OCI-LY7 (cell line): ENCODE results near the gene THSD7B. TPM values are rescaled to one million over a fixed set of nuclear protein-coding genes. Genes with fewer than 3 reads are reported as not detected.

Source experiments
- BruUV-seq: library from RNA; stranded (reverse); fragments of 400-500 nt; replicated peaks from 2 replicates; lab custom pipeline; 2021; lab: Mats Ljungman, UMichigan
- CTCF ChIA-PET: fragments of 300-600 bp; sonication (Branson Sonifier 250); formaldehyde crosslinking; loops from one replicate; lab custom pipeline; 2022; ENCODE audit warnings: antibody characterized with exemption; ENCODE audit not compliant: unreplicated experiment; lab: Charles Lee
- POLR2A ChIA-PET: fragments of 300-600 bp; sonication (Branson Sonifier 250); formaldehyde crosslinking; loops from one replicate; lab custom pipeline; 2022; ENCODE audit warnings: antibody characterized with exemption; lab: Charles Lee
- DNase-seq: peaks from one replicate; pipeline ENCODE4 v3.0.0-alpha.2; 2015; ENCODE audit warnings: low spot score
- H2AFZ ChIP-seq: fragments of 200-600 bp; sonication (generic), shearing (Covaris generic); 2 replicates; pipeline ENCODE4 v1.6.1; 2014; ENCODE audit warnings: mild to moderate bottlenecking, antibody characterized with exemption, low read length, moderate library complexity
- H3K27ac ChIP-seq: fragments of 200-600 bp; sonication (generic); 2 replicates; pipeline ENCODE4 v1.5.1; 2014; ENCODE audit warnings: mixed run types, low read depth, mild to moderate bottlenecking, moderate library complexity, low read length, inconsistent platforms; ENCODE audit not compliant: poor library complexity, severe bottlenecking
- H3K36me3 ChIP-seq: fragments of 200-600 bp; sonication (generic); 2 replicates; pipeline ENCODE4 v1.6.1; 2014; ENCODE audit warnings: mild to moderate bottlenecking, antibody characterized with exemption, low read length, moderate library complexity, mixed read lengths; ENCODE audit not compliant: insufficient read depth
- H3K4me1 ChIP-seq: fragments of 200-600 bp; sonication (generic); 2 replicates; pipeline ENCODE4 v1.5.1; 2014; ENCODE audit warnings: mild to moderate bottlenecking, low read length; ENCODE audit not compliant: insufficient read depth, poor library complexity, severe bottlenecking
- H3K4me2 ChIP-seq: fragments of 200-600 bp; sonication (generic); 2 replicates; pipeline ENCODE4 v1.6.1; 2014; ENCODE audit warnings: mild to moderate bottlenecking, low read length
- H3K4me3 ChIP-seq: fragments of 200-600 bp; sonication (generic); 2 replicates; pipeline ENCODE4 v1.5.1; 2014; ENCODE audit warnings: mild to moderate bottlenecking, low read depth, low read length; ENCODE audit not compliant: poor library complexity, severe bottlenecking
- H3K79me2 ChIP-seq: fragments of 200-600 bp; sonication (generic); 2 replicates; pipeline ENCODE4 v1.6.1; 2016; ENCODE audit warnings: low read depth, mild to moderate bottlenecking, low read length, moderate library complexity, mixed read lengths; ENCODE audit not compliant: insufficient read depth
- H3K9me2 ChIP-seq: fragments of 200-600 bp; sonication (generic); 2 replicates; pipeline ENCODE4 v1.6.1; 2016; ENCODE audit warnings: mild to moderate bottlenecking, low read length, mixed read lengths; ENCODE audit not compliant: insufficient read depth
- H3K9me3 ChIP-seq: fragments of 200-600 bp; sonication (generic); 2 replicates; pipeline ENCODE4 v1.6.1; 2014; ENCODE audit warnings: mild to moderate bottlenecking, mixed run types, low read length, mixed read lengths
- H4K20me1 ChIP-seq: fragments of 200-600 bp; sonication (generic); 2 replicates; pipeline ENCODE4 v1.6.1; 2014; ENCODE audit warnings: mild to moderate bottlenecking, antibody characterized with exemption, low read length, moderate library complexity, mixed read lengths; ENCODE audit not compliant: insufficient read depth
- EZH2phosphoT487 ChIP-seq: fragments of 200-600 bp; sonication (generic); IDR thresholded peaks from 2 replicates; pipeline ENCODE4 v1.6.1; 2018; ENCODE audit warnings: low read depth, borderline replicate concordance, mild to moderate bottlenecking, mixed run types, antibody characterized with exemption, low read length, moderate library complexity, mixed read lengths
- intact Hi-C: fragments of 100-400 bp; cut with micrococcal nuclease; formaldehyde crosslinking; loops from one replicate; pipeline ENCODE4 v1.10.0; 2022; ENCODE audit not compliant: unreplicated experiment
- total RNA-seq, 2 experiments: library from RNA; depleted of rRNA in 1 of 2; stranded (reverse); fragments of >200 nt in 1 of 2; shearing (Covaris generic) in 1 of 2; gene quantifications; 2 replicates each; pipeline ENCODE4 v1.2.3, GENCODE V29; 2014 to 2022
- TF ChIP-seq, protein P1 (sequence below): fragments of 200-600 bp; sonication (generic); conservative IDR thresholded peaks from 2 replicates; pipeline ENCODE4 v1.5.1; 2014; ENCODE audit warnings: mild to moderate bottlenecking, antibody characterized with exemption, low read length, moderate library complexity, mixed read lengths

The THSD7B gene
- total RNA-seq, 2 experiments from 2014 or later: 1.8 TPM

DNA sequence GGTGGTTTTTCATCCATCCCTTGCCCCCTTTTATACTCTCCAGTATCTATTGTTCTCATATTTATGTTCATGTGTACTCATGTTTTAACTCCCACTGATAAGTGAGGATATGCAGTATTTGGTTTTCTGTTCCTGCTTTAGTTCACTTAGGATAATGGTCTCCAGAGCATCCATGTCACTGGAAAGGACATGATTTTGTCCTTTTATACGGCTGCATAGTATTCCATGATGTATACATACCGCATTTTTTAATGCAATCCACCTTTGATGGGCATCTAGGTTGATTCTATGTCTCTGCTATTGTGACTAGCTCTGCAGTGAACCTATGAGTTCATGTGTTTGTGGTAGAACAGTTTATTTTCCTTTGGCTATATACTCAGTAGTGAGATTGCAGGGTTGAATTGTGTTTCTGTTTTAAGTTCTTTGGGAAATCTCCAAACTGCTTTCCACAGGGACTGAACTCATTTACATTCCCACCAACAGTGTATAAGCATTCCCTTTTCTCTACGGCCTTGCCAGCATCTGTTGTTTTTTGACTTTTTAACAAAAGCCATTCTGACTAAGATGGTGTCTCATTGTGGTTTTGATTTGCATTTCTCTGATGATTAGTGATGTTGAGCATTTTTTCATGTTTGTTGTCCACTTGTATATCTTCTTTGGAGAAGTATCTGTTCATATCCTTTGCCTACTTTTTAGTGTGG is 420.2 kb downstream of the THSD7B start:
- Histone ChIP-seq H2AFZ (no peak overlapping the region), H3K36me3 (no peaks in the 10 kb centered on the region), H4K20me1 (no peaks in the 10 kb centered on the region), H3K79me2 (no peaks in the 10 kb centered on the region), H3K4me1 (peaks cover 4% of the 10 kb centered on the region), H3K4me3 (no peak overlapping the region), H3K4me2 (no peak overlapping the region), H3K9me2 (no peaks in the 10 kb centered on the region), H3K9me3 (no peaks in the 10 kb centered on the region), H3K27ac (no peak overlapping the region)
- BruUV-seq: no TSS peak
- CTCF ChIA-PET: no interaction called here
- no peak for DNase-seq
- POLR2A ChIA-PET: interaction anchor here (0.5 kb wide), 1 partner anchor 1440 kb away, joined by 3 read pairs; no protein-coding TSS in a partner anchor
- intact Hi-C loops: no loop called here
- TF ChIP-seq EZH2phosphoT487: no peak
- TF ChIP-seq, protein P1, sequence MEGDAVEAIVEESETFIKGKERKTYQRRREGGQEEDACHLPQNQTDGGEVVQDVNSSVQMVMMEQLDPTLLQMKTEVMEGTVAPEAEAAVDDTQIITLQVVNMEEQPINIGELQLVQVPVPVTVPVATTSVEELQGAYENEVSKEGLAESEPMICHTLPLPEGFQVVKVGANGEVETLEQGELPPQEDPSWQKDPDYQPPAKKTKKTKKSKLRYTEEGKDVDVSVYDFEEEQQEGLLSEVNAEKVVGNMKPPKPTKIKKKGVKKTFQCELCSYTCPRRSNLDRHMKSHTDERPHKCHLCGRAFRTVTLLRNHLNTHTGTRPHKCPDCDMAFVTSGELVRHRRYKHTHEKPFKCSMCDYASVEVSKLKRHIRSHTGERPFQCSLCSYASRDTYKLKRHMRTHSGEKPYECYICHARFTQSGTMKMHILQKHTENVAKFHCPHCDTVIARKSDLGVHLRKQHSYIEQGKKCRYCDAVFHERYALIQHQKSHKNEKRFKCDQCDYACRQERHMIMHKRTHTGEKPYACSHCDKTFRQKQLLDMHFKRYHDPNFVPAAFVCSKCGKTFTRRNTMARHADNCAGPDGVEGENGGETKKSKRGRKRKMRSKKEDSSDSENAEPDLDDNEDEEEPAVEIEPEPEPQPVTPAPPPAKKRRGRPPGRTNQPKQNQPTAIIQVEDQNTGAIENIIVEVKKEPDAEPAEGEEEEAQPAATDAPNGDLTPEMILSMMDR: no peak

DNA sequence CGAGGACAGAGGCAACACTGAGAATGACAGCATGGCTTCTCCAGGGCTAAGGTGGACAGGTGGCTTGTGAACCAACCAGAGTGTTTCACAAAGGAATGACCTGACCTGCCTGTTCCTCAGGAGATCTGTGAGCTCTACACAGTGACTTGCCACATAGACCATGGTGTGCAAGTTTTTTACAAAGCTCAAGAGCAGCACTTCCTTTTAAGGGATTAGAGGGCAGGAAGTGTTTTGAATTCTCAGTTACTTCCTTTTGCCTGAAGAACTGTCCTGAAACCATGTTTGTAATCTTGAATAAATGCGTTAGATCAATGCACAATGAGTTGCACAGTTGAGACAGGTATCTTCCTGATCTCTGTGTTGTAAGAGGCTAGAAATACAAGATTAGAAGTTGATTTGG is 421.9 kb downstream of the THSD7B start:
- peaks cover 4% of the 10 kb centered on the region for H3K4me1 ChIP-seq
- no peaks in the 10 kb centered on the region for H3K9me2 ChIP-seq
- peak; percentile 4 for DNase-seq
- H3K4me3 ChIP-seq: no peak overlapping the region
- TF ChIP-seq, protein P1: no peak
- TF ChIP-seq EZH2phosphoT487: no peak
- H3K9me3 ChIP-seq: no peaks in the 10 kb centered on the region
- H3K36me3 ChIP-seq: no peaks in the 10 kb centered on the region
- ChIA-PET CTCF (no interaction called here), POLR2A (interaction anchor here (1.1 kb wide), 1 partner anchor 20 kb away, joined by 5 read pairs; no protein-coding TSS in a partner anchor)
- BruUV-seq: no TSS peak
- H3K27ac ChIP-seq: no peak overlapping the region
- intact Hi-C loops: no loop called here
- peak overlapping the region; percentile 24; the same call in 1 of the 2 replicates for H3K4me2 ChIP-seq
- no peaks in the 10 kb centered on the region for H3K79me2 ChIP-seq
- no peaks in the 10 kb centered on the region for H4K20me1 ChIP-seq
- no peak overlapping the region for H2AFZ ChIP-seq
